HepG2 (cell line): Measurements from ENCODE around the gene NCOA3. TPM values are rescaled to one million over a fixed set of nuclear protein-coding genes. Genes with fewer than 3 reads are reported as not detected.

Experiments used
- ATAC-seq: fragments of 200-7000 bp; cut with Tn5 transposase; 3 replicates; pipeline ENCODE4 v1.9.1; 2020; ENCODE audit warnings: mild to moderate bottlenecking, moderate library complexity
- BruUV-seq: library from RNA; stranded (reverse); fragments of 400-500 nt; replicated peaks from 2 replicates; lab custom pipeline; 2021; lab: Mats Ljungman, UMichigan
- CTCF ChIA-PET: fragments of 300-600 bp; formaldehyde crosslinking; extraction: SDS; loops from one replicate; lab custom pipeline; 2021; ENCODE audit warnings: low total read pairs, inconsistent platforms, low intra/inter-chr PET ratio; lab: Yijun Ruan, JAX
- POLR2A ChIA-PET: fragments of 350-600 bp; sonication (Branson Sonifier 250); formaldehyde crosslinking; loops from one replicate; lab custom pipeline; 2020; ENCODE audit warnings: antibody characterized with exemption, inconsistent platforms; lab: Yijun Ruan, JAX
- DNase-seq: peaks from one replicate; pipeline ENCODE4 v3.0.0-alpha.2; 2015; ENCODE audit warnings: low spot score
- FAIRE-seq: peaks from 3 replicates; lab custom pipeline; 2011; peaks lifted over from hg19 to GRCh38; lab: Jason Lieb, UNC
- H2AFZ ChIP-seq: one replicate; pipeline ENCODE4 v1.6.1; 2011; ENCODE audit warnings: low read length, inconsistent platforms
- H3K27ac ChIP-seq: fragments of 300-600 bp; 3 replicates; pipeline ENCODE4 v1.8.0; 2011; ENCODE audit warnings: mixed run types, mild to moderate bottlenecking, mixed read lengths, low read length, inconsistent platforms; ENCODE audit not compliant: insufficient read depth; ENCODE audit errors: extremely low read length
- H3K27me3 ChIP-seq, 2 experiments: fragments of 200-600 bp in 1 of 2; 2 replicates in 1 of 2; 3 replicates in 1 of 2; pipeline versions ENCODE4 v1.6.0 to v1.8.0; 2011; ENCODE audit warnings: low read length in 2 of 2, mild to moderate bottlenecking in 2 of 2, moderate library complexity in 2 of 2, inconsistent platforms in 1 of 2; ENCODE audit not compliant: insufficient read depth in 2 of 2, control insufficient read depth in 1 of 2
- H3K36me3 ChIP-seq, 2 experiments: fragments of 200-600 bp in 1 of 2; replicated peaks in 1 of 2; 2 replicates in 1 of 2; 3 replicates in 1 of 2; pipeline versions ENCODE4 v1.5.1 to v1.8.0; 2011; ENCODE audit warnings: low read length in 2 of 2, inconsistent platforms in 1 of 2; ENCODE audit not compliant: insufficient read depth in 2 of 2, control insufficient read depth in 1 of 2
- H3K4me1 ChIP-seq: 2 replicates; pipeline ENCODE4 v1.5.1; 2012; ENCODE audit warnings: low read length, inconsistent platforms; ENCODE audit not compliant: insufficient read depth
- H3K4me2 ChIP-seq: 2 replicates; pipeline ENCODE4 v1.6.0; 2011; ENCODE audit warnings: low read depth, low read length, inconsistent platforms
- H3K4me3 ChIP-seq, 3 experiments: fragments of 200-600 bp in 1 of 3; sonication (generic), shearing (Covaris generic) in 1 of 3; replicated peaks in 1 of 3; 2 replicates each; pipeline ENCODE4 v1.5.1; 2011 to 2016; ENCODE audit warnings: low read length in 3 of 3, inconsistent platforms in 2 of 3, low read depth in 2 of 3, mild to moderate bottlenecking in 2 of 3, control low read depth in 1 of 3, mixed read lengths in 1 of 3; ENCODE audit not compliant: insufficient read depth in 1 of 3
- H3K79me2 ChIP-seq: one replicate; pipeline ENCODE4 v1.6.1; 2011; ENCODE audit warnings: low read length, inconsistent platforms; ENCODE audit not compliant: insufficient read depth
- H3K9ac ChIP-seq: 2 replicates; pipeline ENCODE4 v1.6.0; 2011; ENCODE audit warnings: mild to moderate bottlenecking, low read depth, low read length, inconsistent platforms; ENCODE audit not compliant: insufficient read depth
- H3K9me3 ChIP-seq: 2 replicates; pipeline ENCODE4 v1.5.1; 2012; ENCODE audit warnings: mild to moderate bottlenecking, low read length
- H4K20me1 ChIP-seq: 2 replicates; pipeline ENCODE4 v1.6.0; 2011; ENCODE audit warnings: inconsistent platforms, mild to moderate bottlenecking, low read length, moderate library complexity; ENCODE audit not compliant: insufficient read depth
- FOXO4 ChIP-seq: sonication (generic); formaldehyde crosslinking; conservative IDR thresholded peaks from 2 replicates; pipeline ENCODE4 v1.8.1; 2023; ENCODE audit warnings: missing genetic modification reagents
- HMGA1 ChIP-seq: sonication (generic); formaldehyde crosslinking; conservative IDR thresholded peaks from 2 replicates; pipeline ENCODE4 v1.4.0; 2020; ENCODE audit warnings: missing genetic modification reagents
- ZNF280D ChIP-seq: sonication (generic); formaldehyde crosslinking; IDR thresholded peaks from 2 replicates; pipeline ENCODE4 v1.5.1; 2020; ENCODE audit warnings: mild to moderate bottlenecking, missing genetic modification reagents
- WGBS: methylation state at CpG from one replicate; pipeline ENCODE4 v1.1.6; 2017; ENCODE audit warnings: low lambda C conversion rate; 5-methylcytosine and 5-hydroxymethylcytosine counted together
- in situ Hi-C: cut with HindIII; loops from 2 replicates; pipeline ENCODE4 v1.10.0; 2017; ENCODE audit warnings: low pct_unique_long_range_greater_than_20kb; ENCODE audit not compliant: extremely low pct_ligation_motif_present
- intact Hi-C: fragments of 100-400 bp; cut with micrococcal nuclease; formaldehyde crosslinking; loops from one replicate; pipeline ENCODE4 v1.10.0; 2022; ENCODE audit not compliant: unreplicated experiment
- polyA plus RNA-seq, 8 experiments: library from polyadenylated mRNA; depleted of rRNA in 3 of 8; stranded (reverse) in 7 of 8; unstranded in 1 of 8; fragments of >200 nt; fragmentation: Illumina TruSeq in 4 of 8; extraction: Trizol in 4 of 8; gene quantifications; 2 replicates each; pipeline versions ENCODE4 v1.2.1 to v1.2.3, GENCODE V29; 2011 to 2016; ENCODE audit warnings: low read depth in 4 of 8, missing spikeins in 1 of 8, mixed read lengths in 1 of 8; ENCODE audit not compliant: insufficient read depth in 1 of 8
- total RNA-seq, 5 experiments: library from RNA; depleted of rRNA; stranded (reverse); fragments of >200 nt; fragmentation: Illumina TruSeq; extraction: Trizol; gene quantifications; 2 replicates each; pipeline ENCODE4 v1.2.3, GENCODE V29; 2016; ENCODE audit warnings: low read depth in 1 of 5

The NCOA3 gene
- total and polyA plus RNA-seq, 2 of the 13 experiments (the other 11 are each of a cell fraction or from before 2014, with no cell fraction given) = 35.0 to 56.8 TPM

GRCh38 chr20:47549671-47550070 is 48.0 kb downstream of the NCOA3 start:
- ChIA-PET CTCF (no interaction called here), POLR2A (no interaction called here)
- 95% methylated on average over 3 of the region's 3 CpGs for WGBS
- H3K79me2 ChIP-seq = peaks cover 75% of the 10 kb centered on the region
- TF ChIP-seq HMGA1 (CRISPR knock-in tag) (no peak), ZNF280D (0 out of 2 replicates have a peak, but pooled peaks have one; percentile 12), FOXO4 (CRISPR knock-in tag) (0 out of 2 replicates have a peak, but pooled peaks have one; percentile 70)
- H3K4me1 ChIP-seq = peaks cover 29% of the 10 kb centered on the region
- H3K27ac ChIP-seq = no peak overlapping the region
- no TSS peak for BruUV-seq
- no peak overlapping the region for H2AFZ ChIP-seq
- ATAC-seq = no peak
- no peak for DNase-seq
- FAIRE-seq = no peak
- in situ Hi-C loops (no loop called here), intact Hi-C loops (no loop called here)
- H3K4me3 ChIP-seq = no peak overlapping the region
- H3K9ac ChIP-seq = no peak overlapping the region
- H3K4me2 ChIP-seq = no peak overlapping the region
- no peaks in the 10 kb centered on the region for H3K27me3 ChIP-seq
- peaks cover 22% of the 10 kb centered on the region; the same call in 1 of the 2 replicates for H4K20me1 ChIP-seq
- H3K36me3 ChIP-seq = peaks cover 1 to 4% of the 10 kb centered on the region in 2 experiments; a peak in 2 of 5 replicates
- no peaks in the 10 kb centered on the region for H3K9me3 ChIP-seq
